HG03196 (cell line): ENCODE data around the gene SLAMF1.
"Not testable (repeated sequence)": the region's sequence is repeated elsewhere in the genome, so short reads cannot be mapped to it uniquely, and the experiment has no call there.

ENCODE experiments used
- ATAC-seq: cut with Tn5 transposase; IDR thresholded peaks from one replicate; pipeline ENCODE4 v1.9.1; 2021; ENCODE audit not compliant: unreplicated experiment

Gene SLAMF1

GRCh38 chr1:160567858-160568682 lies 78.8 kb downstream of the SLAMF1 start:
- no peak for ATAC-seq

- no peak for ATAC-seq
Measured at GRCh38 chr1:160567341-160567740, 79.5 kb downstream of the SLAMF1 start.

- no peak for ATAC-seq
Measured at GRCh38 chr1:160565564-160565963, 81.3 kb downstream of the SLAMF1 start.

- ATAC-seq: not testable (repeated sequence)
Measured at GRCh38 chr1:160563230-160563629, 83.6 kb downstream of the SLAMF1 start.

- ATAC-seq: not testable (repeated sequence)
Measured at GRCh38 chr1:160562745-160563144, 84.1 kb downstream of the SLAMF1 start.

GRCh38 chr1:160560806-160561205 lies 86.0 kb downstream of the SLAMF1 start:
- no peak for ATAC-seq

- no peak for ATAC-seq
Measured at GRCh38 chr1:160560045-160560705, 86.7 kb downstream of the SLAMF1 start.

GRCh38 chr1:160559437-160559836 lies 87.4 kb downstream of the SLAMF1 start:
- ATAC-seq: not testable (repeated sequence)

GRCh38 chr1:160558660-160559380 lies 88.0 kb downstream of the SLAMF1 start:
- no peak for ATAC-seq
